Kidney glomerular epithelial cell (primary cell): ENCODE measurements around the gene SCGB2A2.

Source experiments
- DNase-seq: peaks from one replicate; lab custom pipeline; 2025; lab: John Stamatoyannopoulos, UW

SCGB2A2 gene

GRCh38 chr11:62269654-62270278 lies at the start of gene SCGB2A2:
Gene SCGB2A2 (plus strand): TSS chr11:62270158. CDS start chr11:62270217, 59 bp downstream.
- DNase-seq: no peak

DNA sequence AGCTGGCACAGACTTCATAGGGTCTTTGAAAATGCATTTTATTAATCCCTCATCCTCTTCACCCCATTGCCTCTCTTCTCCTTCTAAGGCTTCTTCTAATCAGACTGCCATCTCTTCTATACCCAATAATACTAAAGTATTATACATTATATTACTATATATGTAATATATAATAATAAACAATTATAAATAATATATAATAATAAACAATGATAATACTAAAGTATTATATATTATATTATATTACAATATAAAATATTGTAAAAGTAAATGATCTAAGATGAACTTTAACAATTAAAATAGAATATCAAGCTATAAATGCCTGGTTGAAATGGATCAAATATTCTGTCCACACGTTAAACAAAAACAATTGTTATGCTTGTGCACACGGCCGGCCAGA lies 48.5 kb upstream of the SCGB2A2 start:
- no peak for DNase-seq

DNA sequence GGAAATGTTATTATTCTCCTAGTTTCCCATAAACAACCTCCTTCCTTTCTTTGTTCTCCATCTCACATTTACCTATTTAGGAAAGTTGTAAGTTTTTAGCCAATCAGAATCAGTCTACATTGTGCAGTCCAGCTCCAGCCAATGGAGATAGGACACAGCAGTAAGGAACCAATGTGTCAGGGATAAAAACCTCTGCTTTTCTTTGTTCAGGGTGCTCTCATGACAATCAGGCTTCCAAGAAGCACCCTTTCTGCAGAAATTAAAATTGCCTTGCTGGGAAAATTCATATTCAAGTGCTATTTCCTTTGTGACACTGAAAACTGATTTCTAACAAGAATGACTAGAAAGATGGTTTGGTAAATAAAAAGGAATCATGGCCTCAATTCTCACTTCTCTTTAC lies 46.9 kb upstream of the SCGB2A2 start:
- no peak for DNase-seq

DNA sequence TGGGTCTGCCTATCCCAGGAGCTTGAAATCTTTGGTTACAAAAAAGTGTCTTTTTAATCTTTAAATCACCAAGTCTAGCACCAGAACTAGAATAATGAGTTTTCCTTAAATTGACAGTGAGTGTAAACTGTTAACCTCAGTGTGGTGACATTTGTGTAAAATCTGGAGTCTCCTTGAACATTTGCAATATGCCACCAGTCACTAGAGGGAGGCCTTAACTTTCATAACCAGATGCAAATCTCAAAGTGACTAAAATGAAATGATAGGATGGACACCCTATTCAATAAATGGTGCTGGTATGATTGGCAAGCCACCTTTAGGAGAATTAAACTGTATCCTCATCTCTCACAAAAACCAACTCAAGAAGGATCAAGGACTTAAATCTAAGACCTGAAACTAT lies 36.2 kb upstream of the SCGB2A2 start:
- DNase-seq: no peak

- DNase-seq: no peak
These were observed 33.8 kb upstream of the SCGB2A2 start for GRCh38 chr11:62236187-62236586.

DNA sequence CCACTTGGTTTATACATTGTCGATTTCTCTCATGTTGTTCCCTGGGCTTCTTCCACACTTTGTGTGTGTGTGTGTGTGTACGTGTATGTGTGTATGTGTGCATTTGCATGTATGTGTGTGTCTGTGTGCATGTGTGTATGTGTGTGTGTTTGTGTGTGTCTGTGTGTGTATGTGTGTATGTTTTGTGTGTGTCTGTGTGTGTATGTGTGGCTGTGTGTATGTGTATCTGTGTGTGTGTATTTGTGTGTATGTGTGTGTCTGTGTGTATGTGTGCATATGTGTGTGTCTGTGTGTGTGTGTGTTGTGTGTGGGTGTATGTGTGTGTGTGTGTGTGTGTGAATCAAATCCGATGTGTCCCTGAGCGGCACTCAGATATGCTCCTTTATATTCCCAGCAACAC lies 32.5 kb upstream of the SCGB2A2 start:
- DNase-seq: no peak

DNA sequence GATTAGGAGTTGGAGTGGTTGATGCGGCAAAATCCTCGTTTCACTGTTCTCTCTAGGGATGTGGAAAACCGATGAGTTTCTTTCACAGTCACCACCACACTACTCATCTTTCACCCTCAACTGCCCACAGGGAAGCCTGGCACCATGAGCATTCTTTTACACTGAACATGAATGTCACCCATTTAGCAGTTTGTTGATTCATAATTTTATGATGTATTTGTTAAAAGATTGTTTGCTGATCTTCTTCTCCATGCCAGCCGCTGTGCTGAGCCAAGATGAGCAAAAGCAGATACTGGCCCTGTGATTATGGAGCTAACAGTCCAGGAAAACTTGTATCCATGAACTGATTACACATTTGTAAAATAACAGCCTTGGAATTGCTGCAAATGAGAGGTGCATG lies 31.8 kb upstream of the SCGB2A2 start:
- DNase-seq: no peak

DNA sequence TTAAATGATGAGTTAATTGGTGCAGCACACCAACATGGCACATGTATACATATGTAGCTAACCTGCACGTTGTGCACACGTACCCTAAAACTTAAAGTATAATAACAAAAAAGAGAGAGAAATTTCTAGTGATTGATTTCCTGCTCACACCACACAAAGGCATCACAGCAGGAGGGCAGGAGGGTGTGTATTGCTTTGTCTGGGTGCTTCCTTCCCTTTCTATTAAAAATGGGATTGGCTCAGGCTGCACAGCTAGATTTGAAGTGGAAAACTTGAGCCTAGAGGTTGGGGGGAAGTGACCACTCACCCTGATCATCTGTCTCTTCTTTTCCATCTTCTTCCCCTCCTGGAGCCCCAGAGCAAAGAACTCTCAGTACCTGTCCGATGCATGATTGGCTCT lies 28.9 kb upstream of the SCGB2A2 start:
- no peak for DNase-seq

GRCh38 chr11:62242021-62242420 lies 27.9 kb upstream of the SCGB2A2 start, which contains the start of gene SCGB1D2:
Gene SCGB1D2 (plus strand): TSS chr11:62242239. CDS start chr11:62242308, 69 bp downstream.
- no peak for DNase-seq

DNA sequence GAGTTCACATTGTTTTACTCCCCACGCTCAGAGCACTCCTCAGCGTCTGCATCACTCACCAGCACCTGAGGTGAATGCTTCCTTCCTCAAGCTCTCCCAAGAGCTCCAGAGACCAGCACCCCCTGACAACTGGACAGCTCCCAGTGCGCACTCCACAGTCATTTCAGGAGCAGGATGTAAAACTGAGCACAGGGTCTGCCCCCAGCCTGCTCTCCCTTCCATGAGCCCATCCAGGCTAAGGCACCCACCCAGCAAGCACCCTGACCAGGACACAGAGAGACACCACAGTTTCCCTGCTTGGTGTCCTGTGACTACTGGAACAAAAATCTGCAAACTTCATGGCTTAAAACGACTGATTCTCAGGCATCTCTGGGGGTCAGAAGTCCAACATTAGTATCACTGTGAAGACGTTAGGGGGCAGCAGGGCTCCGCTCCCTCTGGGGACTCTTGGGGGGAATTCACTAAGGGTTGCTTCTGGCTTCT lies 24.6 kb upstream of the SCGB2A2 start:
- DNase-seq: peak; percentile 29

DNA sequence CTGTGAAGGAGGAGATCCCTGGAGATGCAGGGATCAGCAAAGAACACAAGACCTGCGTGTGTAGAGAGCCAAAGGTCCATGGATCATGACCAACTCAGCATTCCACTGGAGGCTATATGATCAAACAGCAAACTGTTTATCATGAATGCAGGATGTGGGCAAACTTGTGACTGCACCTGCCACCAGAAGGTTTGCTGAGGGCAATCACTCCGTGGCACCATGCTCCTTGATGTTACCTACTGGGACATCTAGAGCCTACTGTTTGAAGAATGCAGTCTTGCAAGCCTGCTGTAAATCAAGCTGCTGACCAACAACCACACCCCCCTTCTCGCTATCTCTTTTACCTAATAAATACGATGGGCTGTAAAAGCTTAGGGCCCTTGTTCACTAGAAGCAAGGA lies 18.3 kb upstream of the SCGB2A2 start:
- DNase-seq: no peak

DNA sequence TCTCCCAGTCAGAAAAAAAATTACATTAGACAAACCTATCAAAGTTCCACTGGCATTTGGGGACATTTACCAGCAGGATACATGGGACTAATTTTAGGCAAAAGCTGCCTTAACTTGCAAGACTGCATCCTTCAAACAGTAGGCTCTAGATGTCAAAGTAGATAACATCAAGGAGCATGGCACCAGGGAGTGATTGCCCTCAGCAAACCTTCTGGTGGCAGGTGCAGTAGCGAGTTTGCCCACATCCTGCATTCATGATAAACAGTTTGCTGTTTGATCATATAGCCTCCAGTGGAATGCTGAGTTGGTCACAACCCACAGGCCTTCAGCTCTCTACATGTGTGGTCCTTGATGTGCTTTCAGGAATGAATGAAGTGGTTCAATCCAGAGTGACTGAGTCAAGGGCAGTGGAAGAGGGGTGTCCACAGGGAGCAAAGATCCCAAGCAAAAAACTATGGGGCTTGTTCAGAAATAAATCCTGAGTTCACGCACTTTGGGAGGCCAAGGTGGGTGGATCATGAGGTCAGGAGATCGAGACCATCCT lies 15.9 kb upstream of the SCGB2A2 start:
- no peak for DNase-seq

- no peak for DNase-seq
These were observed 13.7 kb upstream of the SCGB2A2 start for GRCh38 chr11:62256281-62256680.

- no peak for DNase-seq
These were observed 9.6 kb upstream of the SCGB2A2 start for GRCh38 chr11:62260261-62260953.

DNA sequence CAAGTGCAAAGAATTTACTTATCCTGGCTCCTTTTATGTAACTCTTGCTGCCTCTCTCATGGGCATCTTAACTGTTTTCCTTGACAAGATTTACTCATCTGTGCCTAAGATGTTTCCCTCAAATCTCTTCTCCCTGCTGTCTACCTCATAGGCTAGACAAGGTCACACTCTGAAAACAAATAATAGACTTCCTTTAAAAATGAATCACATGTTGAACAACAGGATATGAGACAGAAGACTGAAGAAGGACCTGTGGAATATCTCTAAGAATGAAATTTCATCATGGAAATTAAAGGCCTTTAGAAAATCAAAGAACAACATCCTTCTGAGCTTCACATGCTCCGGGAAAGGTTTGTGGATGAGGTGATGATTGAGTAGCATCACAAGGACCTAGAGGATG lies 6.0 kb upstream of the SCGB2A2 start:
- DNase-seq: no peak

DNA sequence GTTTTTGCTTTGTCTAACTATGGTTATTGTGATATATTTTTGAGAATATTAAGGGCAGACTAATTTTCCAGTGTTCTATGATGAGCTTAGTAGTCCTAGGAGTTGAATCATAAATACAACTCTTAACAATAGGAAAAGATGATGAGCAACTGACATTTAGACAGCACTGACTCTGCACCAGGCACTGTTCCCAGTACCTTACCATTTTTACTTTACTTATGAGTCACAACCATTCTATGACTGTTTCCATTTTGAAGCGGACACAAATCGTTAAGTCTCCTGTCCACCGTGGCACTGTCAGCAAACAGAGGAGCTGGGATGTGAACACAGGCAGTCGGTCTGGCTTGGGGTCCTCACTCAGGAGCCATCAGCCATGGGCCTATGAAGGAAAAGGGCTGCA lies 3.4 kb upstream of the SCGB2A2 start:
- DNase-seq: no peak

DNA sequence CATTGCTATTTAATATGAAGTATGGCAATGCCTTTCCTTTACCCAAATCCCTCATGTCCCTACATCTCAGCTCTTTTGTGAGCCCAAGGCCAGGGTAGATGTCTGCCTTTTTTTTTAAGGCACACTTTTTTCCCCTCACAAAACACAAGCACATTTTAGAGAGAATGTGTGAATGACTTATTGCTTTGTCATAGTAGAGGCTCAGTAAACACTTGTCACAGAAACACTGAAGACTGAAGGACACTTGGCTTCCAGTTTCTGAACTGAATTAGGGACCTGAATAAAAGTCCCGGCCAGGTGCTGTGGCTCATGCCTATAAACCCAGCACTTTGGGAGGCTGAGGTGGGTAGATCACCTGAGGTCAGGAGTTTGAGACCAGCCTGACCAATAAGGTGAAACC lies 2.9 kb upstream of the SCGB2A2 start:
- DNase-seq: no peak

DNA sequence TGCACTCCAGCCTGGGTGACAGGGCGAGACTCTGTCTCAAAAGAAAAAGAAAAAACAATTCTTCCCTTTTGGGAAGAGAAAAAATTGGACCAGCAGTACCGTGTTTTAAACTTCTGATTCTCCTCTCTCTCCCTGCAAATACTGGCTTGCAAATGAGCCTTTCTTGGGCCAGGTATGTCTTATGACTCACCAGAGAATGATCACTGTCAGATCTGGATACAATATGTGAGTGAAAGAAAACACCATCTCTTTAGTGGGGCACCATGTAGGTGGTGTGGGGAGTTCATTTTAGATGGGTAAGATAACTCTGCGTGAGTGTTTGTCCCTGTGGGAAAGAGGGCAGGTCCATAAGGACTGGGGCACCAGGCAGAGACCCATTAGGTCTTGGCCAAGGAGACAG lies 2.4 kb upstream of the SCGB2A2 start:
- no peak for DNase-seq

DNA sequence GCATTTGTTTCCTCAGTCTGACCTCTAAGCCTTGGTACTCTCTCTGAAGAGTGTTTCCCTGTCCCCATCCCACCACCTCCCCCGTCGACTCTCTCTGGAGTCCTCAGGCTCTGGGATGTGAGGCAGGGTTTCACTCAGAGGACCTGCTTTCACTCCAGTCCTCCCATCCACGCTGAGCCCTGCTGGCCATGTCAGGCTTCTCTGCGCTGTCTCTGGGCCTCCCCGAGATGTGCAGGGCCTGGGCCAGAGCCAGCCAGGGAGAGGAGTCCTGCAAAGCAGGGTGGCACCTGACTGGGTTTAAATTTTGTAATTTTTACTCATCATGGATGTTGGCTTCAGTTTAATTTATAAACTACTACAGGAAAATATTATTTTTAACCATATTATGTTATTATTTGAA lies 3.3 kb downstream of the SCGB2A2 start:
- DNase-seq: no peak

- DNase-seq: no peak
These were observed 3.9 kb downstream of the SCGB2A2 start for GRCh38 chr11:62273789-62274275.

GRCh38 chr11:62280452-62280851 lies 10.5 kb downstream of the SCGB2A2 start:
- DNase-seq: no peak

DNA sequence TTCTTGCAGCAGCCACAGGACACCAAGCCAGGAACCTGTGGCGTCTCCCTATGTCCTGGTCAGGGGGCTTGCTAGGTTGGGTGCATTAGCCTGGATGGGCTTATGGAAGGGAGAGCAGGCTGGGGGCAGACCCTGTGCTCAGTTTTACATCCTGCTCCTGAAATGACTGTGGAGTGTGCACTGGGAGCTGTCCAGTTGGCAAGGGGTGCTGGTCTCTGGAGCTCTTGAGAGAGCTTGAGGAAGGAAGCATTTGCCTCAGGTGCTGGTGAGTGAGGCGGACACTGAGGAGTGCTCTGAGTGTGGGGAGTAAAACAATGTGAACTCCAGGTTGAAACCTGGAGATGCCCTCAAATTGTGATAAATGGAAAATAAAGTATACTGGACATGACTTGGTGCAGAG lies 25.5 kb downstream of the SCGB2A2 start:
- DNase-seq: no peak

DNA sequence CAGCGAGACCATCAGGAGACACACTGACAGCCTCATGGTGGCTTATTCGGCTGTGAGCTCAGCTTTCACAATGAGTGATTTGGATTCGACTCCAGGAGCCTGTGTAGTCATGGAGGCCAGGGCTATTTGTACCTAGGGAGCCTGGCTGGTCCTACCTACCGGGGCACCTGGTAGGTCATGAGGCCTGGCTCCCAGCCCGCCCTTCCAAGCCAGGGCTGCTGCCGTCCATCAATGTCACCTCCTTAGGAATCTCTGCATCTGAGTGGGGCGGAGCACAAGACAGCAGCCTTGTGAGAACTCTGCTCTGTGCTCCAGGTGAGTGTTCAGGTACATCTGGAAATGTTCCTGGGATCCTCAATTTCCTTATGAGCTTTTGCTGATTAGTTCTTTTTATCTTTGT lies 29.0 kb downstream of the SCGB2A2 start, which contains the start of gene SCGB1D4:
Gene SCGB1D4 (minus strand): TSS at position 101 of the 400 bp plus-strand sequence. CDS start 65 bp downstream, at position 36.
- DNase-seq: no peak
